HG02623 (cell line): ENCODE measurements around the gene G6PC2.

ENCODE experiments used
- ATAC-seq: cut with Tn5 transposase; IDR thresholded peaks from one replicate; pipeline ENCODE4 v1.9.1; 2021; ENCODE audit warnings: moderate library complexity; ENCODE audit not compliant: unreplicated experiment

The G6PC2 gene

DNA sequence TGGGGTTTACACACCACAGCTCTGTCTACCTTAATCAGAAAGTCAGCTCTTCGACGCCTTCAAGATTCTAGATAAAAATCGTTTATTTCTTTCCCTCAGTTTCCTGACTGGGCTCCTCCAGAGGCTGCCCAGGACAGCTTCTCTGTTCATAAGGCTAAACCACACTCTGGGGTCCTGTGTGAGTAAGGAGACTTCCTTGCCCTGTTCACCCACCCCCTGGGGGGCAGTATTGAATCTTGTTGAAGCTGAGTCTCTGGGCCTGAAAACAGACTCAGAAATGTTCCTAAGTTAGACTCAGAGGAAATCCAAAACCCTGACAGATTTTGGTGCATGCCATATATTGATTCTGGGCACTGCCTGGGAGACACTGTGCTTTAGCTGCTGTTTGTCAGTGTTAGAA is 43.0 kb downstream of the G6PC2 start:
- no peak for ATAC-seq

DNA sequence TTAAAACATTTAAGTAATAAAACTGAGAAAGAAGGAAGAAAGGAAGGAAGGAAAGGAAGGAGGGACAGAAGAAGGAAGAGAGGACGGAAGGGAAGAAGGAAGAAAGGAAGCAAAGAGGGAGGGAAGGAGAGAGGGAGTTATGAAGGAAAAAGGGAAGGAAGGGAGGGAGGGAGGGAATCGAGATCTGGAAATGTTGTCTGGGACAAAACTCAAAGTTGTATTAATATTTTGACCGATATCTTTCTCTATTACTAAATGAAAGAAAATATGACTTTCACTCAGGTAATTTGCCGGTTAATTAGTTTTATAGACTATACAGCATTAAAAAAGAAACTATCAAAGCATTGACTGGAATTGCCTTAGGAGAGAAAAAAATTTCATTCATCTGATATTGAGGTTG is 44.4 kb downstream of the G6PC2 start:
- no peak for ATAC-seq

DNA sequence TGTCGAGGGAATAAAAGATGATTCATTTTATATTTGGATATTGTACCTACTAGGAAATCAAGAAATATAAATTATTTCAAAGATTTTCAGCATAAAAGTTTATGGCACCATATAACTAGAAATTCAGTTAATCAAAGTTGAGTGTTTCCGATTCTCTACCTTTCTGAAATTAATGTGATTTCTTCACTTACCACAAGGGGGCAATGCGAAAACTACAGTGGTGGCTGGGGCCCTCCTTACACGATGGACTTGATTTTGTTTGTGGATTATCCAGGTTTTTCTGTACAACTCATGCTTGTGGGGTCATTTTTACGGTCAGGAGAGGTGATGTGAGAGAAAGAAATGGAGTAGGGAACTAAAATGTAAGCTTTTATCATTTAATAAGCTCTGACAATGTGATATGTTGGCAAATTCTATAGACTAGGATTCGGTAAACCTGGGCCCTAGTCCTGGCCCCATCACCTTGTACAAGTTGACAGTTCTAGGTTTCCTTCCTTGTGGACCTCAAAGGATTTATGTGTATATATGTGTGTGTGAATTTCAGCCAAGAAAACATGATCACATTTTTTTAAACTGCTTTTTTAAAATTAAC is 47.6 kb downstream of the G6PC2 start:
- no peak for ATAC-seq

DNA sequence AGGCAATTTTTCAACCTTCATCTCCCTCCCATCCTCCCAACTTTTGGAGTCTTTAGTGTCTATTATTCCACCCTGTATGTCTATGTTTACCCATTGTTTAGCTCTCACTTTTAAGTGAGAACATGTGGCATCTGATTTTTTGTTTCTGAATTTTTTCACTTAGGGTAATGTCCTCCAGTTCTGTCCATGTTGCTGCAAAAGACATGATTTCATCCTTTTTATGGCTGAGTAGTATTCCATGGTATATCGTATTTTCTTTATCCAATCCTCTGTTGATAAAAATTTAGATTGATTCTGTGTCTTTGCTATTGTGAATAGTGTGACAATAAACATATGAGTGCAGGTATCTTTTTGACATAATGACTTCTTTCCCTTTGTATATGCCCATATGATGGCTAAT is 48.2 kb downstream of the G6PC2 start:
- ATAC-seq, result no peak

DNA sequence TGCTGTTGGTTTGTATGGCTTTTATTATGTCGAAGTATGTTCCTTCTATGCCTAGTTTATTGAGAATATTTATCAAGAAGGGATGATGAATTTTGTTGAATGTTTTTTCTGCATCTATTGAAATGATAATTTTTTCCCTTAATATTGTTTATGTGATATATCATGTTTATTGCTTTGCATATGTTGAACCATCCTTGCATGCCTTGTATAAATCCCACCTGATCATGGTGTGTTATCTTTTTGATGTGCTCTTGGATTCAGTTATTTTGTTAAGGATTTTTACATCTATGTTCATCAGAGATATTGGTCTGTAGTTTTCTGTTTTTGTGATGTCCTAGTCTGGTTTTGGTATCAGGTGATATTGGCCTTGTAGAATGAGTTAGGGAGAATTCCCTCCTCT is 50.8 kb downstream of the G6PC2 start:
- ATAC-seq, result no peak

DNA sequence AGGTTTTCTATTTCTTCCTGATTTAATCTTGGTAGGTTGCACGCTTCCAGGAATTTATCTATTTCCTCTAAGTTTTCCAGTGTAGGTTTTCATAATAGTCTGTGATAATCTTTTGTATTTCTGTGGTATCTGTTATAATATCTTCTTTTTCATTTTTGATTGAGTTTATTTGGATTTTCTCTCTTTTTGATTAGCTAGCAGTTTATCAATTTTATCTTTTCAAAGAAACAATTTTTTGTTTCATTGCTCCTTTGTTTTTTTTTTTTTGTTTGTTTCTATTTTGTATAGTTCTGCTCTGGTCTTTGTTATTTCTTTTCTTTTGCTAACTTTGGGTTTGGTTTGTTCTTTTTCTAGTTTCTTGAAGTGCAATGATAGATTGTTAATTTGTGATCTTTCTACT is 51.3 kb downstream of the G6PC2 start:
- ATAC-seq, result no peak

DNA sequence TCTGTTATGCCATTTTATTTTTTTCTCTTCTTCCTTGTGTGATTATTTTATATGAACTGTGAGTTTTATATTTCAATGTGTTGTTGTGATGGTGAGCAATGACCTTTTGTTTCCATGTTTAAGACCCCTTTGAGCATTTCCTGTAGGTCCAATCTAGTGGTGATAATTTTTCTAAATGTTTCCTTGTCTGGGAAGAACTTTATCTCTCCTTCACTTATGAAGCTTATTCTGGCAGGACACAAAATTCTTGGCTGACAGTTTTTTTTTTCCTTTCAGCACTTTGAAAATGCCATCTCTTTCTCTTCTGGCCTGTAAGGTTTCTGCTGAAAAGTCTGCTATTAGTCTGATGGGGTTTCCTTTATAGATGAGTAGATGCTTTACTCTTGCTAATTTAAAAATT is 53.2 kb downstream of the G6PC2 start:
- no peak for ATAC-seq

DNA sequence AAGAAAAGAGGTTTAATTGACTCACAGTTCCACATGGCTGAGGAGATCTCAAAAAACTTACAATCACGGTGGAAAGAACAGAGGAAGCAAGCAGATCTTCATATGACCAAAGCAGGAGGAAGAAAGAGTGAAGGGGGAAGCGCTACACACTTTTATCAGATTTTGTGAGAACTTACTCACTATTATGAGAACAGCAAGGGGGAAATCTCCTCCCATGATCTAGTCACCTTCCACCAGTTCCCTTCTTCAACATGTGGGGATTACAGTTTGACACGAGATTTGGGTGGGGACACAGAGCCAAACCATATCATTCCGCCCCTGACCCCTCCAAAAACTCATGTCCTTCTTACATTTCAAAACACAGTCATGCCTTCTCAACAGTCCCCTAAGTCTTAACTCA is 54.2 kb downstream of the G6PC2 start:
- ATAC-seq, result no peak

DNA sequence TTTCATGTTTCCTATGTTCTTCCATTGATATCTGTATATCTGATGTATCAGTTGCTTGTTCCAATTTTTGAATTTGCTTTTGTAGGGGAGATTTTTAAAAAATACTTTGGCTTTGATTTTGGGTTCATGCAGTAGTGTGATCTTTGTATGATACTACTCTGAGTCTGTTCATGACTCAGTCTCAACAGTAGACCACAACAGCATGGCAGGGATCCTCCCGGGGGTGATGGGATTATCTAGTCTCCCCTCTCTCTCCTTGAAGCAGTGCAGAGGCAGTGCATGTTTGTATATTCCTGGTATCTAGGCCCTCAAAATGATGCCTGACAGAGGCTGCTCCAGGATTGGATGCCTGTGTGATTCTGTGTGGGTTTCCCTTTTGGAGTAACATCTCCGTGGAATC is 55.3 kb downstream of the G6PC2 start:
- ATAC-seq, result no peak
